ENCODE measurements around the gene TMEM238L. TPM values are rescaled to one million over a fixed set of nuclear protein-coding genes. Genes with fewer than 3 reads are reported as not detected.
"Not testable (repeated sequence)": the region's sequence is repeated elsewhere in the genome, so short reads cannot be mapped to it uniquely, and the experiment has no call there.

The TMEM238L gene, protein sequence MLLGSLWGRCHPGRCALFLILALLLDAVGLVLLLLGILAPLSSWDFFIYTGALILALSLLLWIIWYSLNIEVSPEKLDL
- polyA plus RNA-seq (2013, experiment 1 of 2; ENCODE audit: insufficient read length): not detected
- polyA plus RNA-seq (2013, experiment 2 of 2; ENCODE audit: insufficient read length): not detected

GRCh38 chr17:10803830-10804475, at the start of gene TMEM238L:
Gene TMEM238L, minus strand, starts transcription at chr17:10804099. Its CDS starts 136 bp downstream, at chr17:10803963.
- no peak for DNase-seq

- DNase-seq: not testable (repeated sequence)
Measured at GRCh38 chr17:10846636-10847035, 42.7 kb upstream of the TMEM238L start.

DNA sequence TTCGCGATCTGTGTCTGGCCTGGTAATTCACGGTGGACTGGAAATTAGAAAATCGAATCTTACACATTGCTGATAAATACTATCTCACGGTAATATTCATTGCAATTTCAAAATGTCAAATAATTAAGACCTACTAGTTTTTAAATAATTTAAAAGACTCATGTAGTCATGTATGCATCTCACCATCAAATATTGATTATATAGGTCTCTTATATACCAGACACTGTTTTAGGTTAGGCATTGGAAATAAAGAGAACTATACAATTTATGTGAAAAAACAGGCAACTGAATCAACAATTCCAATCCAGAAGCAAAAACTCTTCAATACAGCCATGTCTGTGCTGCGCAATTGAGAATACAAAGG, 41.5 kb upstream of the TMEM238L start:
- no peak for DNase-seq

- peak; percentile 62 for DNase-seq
Measured at GRCh38 chr17:10844621-10845387, 40.9 kb upstream of the TMEM238L start.

DNA sequence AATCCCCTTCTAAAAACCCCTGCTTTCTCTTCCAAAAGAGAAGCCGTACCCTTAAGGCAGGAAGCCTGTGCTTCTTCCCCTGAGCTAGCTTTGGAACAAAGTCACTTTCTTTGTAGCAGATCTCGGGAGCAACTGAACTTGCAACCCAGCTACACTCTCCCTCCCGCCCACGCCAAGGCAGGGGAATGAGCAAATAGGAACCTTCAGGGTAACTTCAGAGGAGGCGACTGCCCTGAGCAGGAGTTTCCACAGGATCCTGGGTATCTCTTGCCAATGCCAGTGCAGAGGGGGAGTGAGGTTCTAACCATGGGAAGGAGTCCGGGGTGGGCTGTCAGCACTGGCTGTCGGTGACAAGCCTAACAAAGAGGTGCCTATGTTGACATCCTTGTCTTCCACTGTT, 39.9 kb upstream of the TMEM238L start:
- DNase-seq: no peak

- no peak for DNase-seq
Measured at GRCh38 chr17:10842658-10843057, 38.8 kb upstream of the TMEM238L start.

- DNase-seq: no peak
Measured at GRCh38 chr17:10838682-10839081, 34.8 kb upstream of the TMEM238L start.

- no peak for DNase-seq
Measured at GRCh38 chr17:10837921-10838320, 34.0 kb upstream of the TMEM238L start, which contains the start of gene PIRT. Gene PIRT, minus strand, starts transcription at chr17:10838087. Its CDS starts 12,442 bp downstream, at chr17:10825645.

DNA sequence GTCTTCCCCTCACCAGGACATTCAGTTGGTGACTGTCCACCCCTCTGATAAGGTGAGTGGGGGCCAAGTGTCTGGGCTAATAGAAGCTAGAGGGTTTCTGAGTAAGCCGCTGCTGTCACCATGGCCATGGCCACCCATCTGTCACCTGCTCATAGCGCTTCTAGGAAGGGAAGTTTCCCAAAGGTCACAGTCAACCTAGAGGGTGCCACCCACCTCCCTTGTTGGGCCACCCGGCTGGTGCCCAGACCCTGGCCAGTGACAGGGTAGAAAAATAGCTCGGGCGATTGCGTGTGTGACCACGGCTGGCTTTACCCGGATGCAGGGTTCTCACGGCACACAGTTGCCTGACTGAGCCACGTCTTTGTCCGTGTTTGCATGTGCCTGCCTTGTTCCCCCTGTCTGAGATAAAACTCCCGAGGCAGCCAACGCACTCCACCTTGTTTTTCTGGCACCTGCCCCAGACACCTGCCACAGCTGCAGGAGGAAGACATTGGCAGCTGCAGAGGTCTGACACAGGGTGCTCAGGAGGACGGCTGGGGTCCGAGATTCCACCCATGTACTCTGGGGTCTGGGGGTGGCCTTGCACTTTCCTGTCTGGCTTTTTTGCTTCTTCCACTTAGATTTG, 33.2 kb upstream of the TMEM238L start:
- no peak for DNase-seq

DNA sequence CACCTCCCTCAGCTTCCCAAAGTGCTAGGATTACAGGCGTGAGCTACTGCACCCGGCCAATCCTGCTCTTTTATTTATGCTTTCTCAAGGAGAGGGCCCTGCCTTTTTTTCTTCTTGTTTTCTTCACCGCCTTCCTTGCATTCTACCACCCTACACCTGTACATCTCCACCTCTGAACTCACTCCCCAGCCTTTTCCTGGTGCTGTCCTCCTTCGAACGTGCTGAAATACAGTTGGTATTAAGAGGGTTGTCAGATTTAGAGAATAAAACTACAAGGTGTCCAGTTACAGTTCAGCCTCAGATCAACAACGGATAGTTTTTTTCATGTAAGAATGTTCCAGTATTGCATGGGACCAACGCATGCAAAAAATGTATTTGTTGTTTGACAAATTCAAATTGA, 32.2 kb upstream of the TMEM238L start:
- DNase-seq: no peak

DNA sequence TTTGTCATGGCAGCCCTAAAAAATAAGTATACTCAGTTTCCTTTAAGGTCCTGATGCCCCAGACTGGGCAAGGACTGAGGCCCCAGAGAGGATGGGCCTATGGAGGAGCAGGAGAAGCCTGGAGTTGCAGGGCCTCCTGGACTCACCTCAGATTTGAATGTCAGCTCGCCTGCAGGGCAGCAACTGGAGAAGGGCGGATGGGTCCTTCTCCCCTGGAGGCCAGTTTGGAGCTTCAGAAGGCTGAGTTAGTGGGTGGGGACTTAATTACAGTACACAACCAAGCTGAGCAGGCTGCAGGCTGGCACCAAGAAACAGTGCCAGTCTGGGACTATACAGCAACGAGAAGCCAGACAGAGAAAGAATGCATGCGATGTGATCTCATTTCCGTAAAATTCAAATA, 27.8 kb upstream of the TMEM238L start:
- DNase-seq: no peak

DNA sequence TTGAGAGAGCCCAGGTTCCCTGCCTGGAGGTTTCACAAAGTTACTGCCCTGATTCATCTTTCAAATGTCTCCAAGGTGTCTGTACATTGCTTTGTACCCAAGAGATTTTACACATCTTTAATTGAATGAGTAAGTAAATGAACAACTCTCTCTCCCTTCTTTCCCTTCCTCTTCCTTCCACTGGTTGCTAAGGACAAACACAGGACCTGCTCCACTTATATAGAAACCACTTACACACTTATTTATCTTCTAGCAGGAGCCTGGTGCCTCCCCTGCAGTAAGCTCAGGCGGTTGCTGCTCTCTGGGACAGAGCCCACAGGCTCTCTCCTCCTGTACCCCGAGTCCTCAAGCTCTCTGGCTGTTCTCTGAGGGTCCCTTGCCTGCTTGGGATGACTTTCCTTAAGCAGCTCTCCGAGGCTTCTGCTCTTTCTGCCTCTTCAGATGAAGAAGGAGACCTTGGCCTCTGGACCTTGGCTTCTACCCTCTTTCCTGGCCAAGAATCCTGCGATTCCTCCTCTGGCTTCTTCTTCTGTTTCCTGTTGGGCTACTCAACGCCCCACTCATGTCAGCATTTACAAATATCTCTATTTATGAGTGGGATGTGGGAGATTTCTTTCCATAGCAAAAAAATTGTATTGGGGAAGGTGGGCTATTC, 24.1 kb upstream of the TMEM238L start:
- DNase-seq: no peak

GRCh38 chr17:10824874-10825273, 21.0 kb upstream of the TMEM238L start:
- no peak for DNase-seq

GRCh38 chr17:10821770-10822169, 17.9 kb upstream of the TMEM238L start:
- no peak for DNase-seq

DNA sequence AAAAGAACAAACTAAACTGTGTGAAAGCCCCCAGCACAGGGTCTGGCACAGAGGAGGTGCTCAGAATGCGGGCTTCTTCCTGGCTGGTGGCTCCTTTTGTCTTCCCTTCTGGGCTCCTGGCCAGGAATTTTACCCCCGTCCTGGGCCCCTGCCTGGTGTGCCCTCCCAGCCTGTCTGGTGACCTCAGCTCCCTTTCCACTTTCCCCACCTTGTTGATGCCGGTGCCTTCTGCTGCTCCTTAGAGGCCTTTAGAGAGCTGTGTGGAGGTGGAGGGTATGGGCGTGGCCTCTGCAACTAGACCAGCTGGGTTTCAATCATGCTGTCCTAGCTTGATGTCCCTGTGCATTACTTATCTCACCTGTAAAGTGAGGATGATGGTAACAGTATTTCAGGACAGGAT, 17.2 kb upstream of the TMEM238L start:
- DNase-seq: no peak

DNA sequence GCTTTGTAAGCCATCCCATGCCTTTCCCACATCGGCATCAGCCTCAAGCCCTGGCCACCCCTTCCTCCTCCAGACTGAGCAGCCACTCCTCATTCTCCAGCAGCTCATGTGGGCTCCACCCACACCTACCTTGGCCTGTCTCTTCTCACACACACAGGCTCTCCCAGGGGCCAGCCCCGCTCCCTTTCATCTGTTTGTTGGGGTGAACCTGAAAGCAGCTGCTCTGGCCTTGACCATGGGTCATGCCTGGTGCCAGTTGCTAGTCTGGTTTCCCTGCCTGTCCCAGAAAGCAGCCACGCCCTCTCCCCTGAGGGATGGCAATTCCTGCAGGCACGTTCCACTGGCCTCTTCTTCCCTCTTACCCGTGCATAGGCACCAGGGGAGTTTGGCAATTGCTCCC, 11.4 kb upstream of the TMEM238L start:
- DNase-seq: no peak

DNA sequence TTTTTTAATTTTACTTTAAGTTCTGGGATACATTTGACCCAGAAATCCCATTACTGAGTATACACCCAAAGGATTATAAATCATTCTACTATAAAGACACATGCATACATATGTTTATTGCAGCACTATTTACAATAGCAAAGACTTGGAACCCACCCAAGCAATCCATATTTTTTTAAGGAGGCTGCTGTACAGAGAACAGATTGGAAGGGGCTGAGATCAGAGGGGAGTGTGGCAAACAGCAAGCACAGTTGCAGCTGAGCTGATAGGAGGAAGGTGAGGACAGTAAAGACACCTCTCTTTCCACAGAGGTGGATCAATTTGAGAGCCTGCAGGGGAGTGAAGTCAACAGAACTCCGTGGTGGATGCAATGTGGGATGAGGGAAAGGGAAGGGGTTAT, 10.2 kb upstream of the TMEM238L start:
- DNase-seq: no peak

DNA sequence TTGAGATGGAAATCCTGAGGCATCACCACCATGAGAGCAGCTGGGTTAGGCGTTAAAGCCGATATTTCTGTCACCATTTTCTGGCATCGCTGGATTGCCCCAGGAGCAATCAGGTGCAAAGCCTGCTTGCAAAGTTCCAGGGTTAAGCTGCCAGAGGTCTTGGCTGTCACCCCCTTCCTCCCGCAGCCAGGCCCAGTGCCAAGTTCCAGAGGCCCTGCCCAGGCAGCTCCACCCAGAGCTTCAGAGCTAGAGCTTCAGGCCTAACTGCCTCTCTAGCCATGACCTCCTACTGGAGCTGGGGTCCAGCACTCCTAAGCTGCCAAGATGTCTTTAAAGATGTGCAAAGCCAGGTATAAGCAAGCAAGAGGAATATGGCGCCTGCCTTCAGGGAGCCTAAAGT, 8.8 kb upstream of the TMEM238L start:
- no peak for DNase-seq

DNA sequence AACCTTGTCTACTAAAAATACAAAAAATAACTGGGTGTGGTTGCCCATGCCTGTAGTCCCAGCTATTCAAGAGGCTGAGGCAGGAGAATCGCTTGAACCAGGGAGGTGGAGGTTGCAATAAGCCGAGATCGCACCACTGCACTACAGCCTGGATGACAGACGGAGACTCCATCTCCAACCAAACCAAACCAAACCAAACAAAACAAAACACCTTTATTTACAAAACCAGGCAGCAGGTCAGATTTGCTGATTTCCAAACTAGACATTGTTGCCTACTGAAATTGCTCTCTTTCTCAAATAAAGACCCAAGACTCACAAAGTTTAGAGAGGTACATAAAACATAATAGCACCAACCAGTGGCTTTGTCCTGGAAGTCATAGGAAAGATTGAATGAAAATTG, 5.7 kb upstream of the TMEM238L start:
- no peak for DNase-seq

DNA sequence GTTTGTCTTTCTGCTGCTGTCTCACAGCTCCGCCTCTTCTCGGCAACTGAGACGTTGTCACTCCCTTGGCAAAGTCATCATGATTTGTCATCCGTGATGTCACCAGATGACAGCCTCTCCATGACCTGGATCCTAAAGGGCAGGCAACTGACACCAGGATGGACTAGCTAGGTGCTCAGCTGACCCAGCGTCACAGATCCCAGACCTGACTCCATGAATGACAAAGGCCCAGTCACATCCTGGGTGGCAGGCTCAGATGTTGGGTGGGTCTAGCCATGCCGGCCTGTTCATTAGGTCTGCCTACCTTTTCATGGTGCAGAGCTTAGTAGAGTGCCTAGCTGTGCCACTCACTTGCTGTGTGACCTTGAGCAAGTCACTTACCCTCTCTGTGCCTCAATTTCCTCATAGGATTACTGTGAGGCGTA, 3.8 kb upstream of the TMEM238L start:
- no peak for DNase-seq

GRCh38 chr17:10806545-10807262, 2.8 kb upstream of the TMEM238L start:
- no peak for DNase-seq

- DNase-seq: no peak
Measured at GRCh38 chr17:10805911-10806310, 2.0 kb upstream of the TMEM238L start.
